Spinal cord (tissue), 10 donors: ENCODE data around the gene TRIM29. TPM values are rescaled to one million over a fixed set of nuclear protein-coding genes. Genes with fewer than 3 reads are reported as not detected.

ENCODE experiments used
- DNase-seq, 6 donors: peaks; one replicate each; pipeline versions ENCODE4 v3.0.0 to v3.0.0-alpha.2; 2013 to 2015; ENCODE audit warnings: low spot score in 6 of 6, low read depth in 4 of 6
- H3K27ac ChIP-seq: one replicate; pipeline ENCODE4 v1.5.1; 2013; ENCODE audit warnings: low read depth, low read length, control low read depth
- H3K27me3 ChIP-seq: one replicate; pipeline ENCODE4 v1.6.1; 2013; ENCODE audit warnings: low read length; ENCODE audit not compliant: control insufficient read depth, insufficient read depth
- H3K36me3 ChIP-seq: one replicate; pipeline ENCODE4 v1.6.1; 2013; ENCODE audit warnings: low read length; ENCODE audit not compliant: control insufficient read depth, insufficient read depth
- H3K4me1 ChIP-seq: one replicate; pipeline ENCODE4 v1.6.1; 2013; ENCODE audit warnings: low read length; ENCODE audit not compliant: control insufficient read depth, insufficient read depth
- H3K4me3 ChIP-seq: one replicate; pipeline ENCODE4 v1.5.1; 2013; ENCODE audit warnings: low read depth, low read length, control low read depth
- H3K9me3 ChIP-seq: one replicate; pipeline ENCODE4 v1.6.1; 2013; ENCODE audit warnings: low read length; ENCODE audit not compliant: control insufficient read depth, insufficient read depth
- WGBS: methylation state at CpG from one replicate; pipeline ENCODE4 v1.1.5; 2013; ENCODE audit warnings: missing lambda C conversion rate; ENCODE audit not compliant: insufficient coverage; 5-methylcytosine and 5-hydroxymethylcytosine counted together
- polyA plus RNA-seq, 2 donors: library from polyadenylated mRNA; unstranded; fragments of 120-200 nt; gene quantifications; one replicate each; pipeline ENCODE4 v1.2.1, GENCODE V29; 2013; ENCODE audit not compliant: insufficient read length in 2 of 2
- total RNA-seq, 2 donors: library from RNA; depleted of rRNA in 1 of 2; stranded (reverse); fragments of 120-200 nt in 1 of 2; fragments of >200 nt in 1 of 2; gene quantifications; one replicate each; pipeline versions ENCODE4 v1.2.3 to v1.2.4, GENCODE V29; 2013 to 2014
- donor health status: healthy.

The TRIM29 gene
- total and polyA plus RNA-seq, 4 donors: 0.94 to 1.9 (median 1.5) TPM

- Histone ChIP-seq H3K27me3 (peaks cover 22% of the 10 kb centered on the region), H3K27ac (no peak overlapping the region), H3K4me1 (peaks cover 32% of the 10 kb centered on the region), H3K4me3 (no peak overlapping the region), H3K9me3 (no peaks in the 10 kb centered on the region), H3K36me3 (no peaks in the 10 kb centered on the region)
- WGBS: 28% methylated on average over 18 of the region's 24 CpGs
- peak in 3 of 6 donors; percentile 35 to 90 (median 83) for DNase-seq
These were observed 34.4 kb upstream of the TRIM29 start for GRCh38 chr11:120172054-120172911.

- Histone ChIP-seq H3K4me1 (peaks cover 32% of the 10 kb centered on the region), H3K36me3 (no peaks in the 10 kb centered on the region), H3K27me3 (peaks cover 22% of the 10 kb centered on the region), H3K4me3 (no peak overlapping the region), H3K9me3 (no peaks in the 10 kb centered on the region), H3K27ac (no peak overlapping the region)
- no peak for DNase-seq
- WGBS: 93% methylated on average over 11 of the region's 12 CpGs
These were observed 32.9 kb upstream of the TRIM29 start for GRCh38 chr11:120170741-120171261.

GRCh38 chr11:120169981-120170698 lies 32.2 kb upstream of the TRIM29 start:
- Histone ChIP-seq H3K4me1 (peaks cover 32% of the 10 kb centered on the region), H3K9me3 (peaks cover 2% of the 10 kb centered on the region), H3K36me3 (no peaks in the 10 kb centered on the region), H3K27me3 (peaks cover 22% of the 10 kb centered on the region), H3K4me3 (no peak overlapping the region), H3K27ac (no peak overlapping the region)
- DNase-seq: no peak
- 52% methylated on average over 24 of the region's 27 CpGs for WGBS

- Histone ChIP-seq H3K36me3 (no peaks in the 10 kb centered on the region), H3K9me3 (peaks cover 2% of the 10 kb centered on the region), H3K4me1 (peaks cover 32% of the 10 kb centered on the region), H3K27ac (peak overlapping the region; percentile 55), H3K27me3 (peaks cover 22% of the 10 kb centered on the region), H3K4me3 (peak overlapping the region; percentile 40)
- peak in 4 of 6 donors; percentile 32 to 88 (median 58) for DNase-seq
- WGBS: under 1% methylated on average over 71 of the region's 71 CpGs
These were observed 31.2 kb upstream of the TRIM29 start for GRCh38 chr11:120168960-120169681.

- Histone ChIP-seq H3K4me3 (peak overlapping the region; percentile 40), H3K27ac (no peak overlapping the region), H3K27me3 (peaks cover 22% of the 10 kb centered on the region), H3K36me3 (no peaks in the 10 kb centered on the region), H3K4me1 (peaks cover 30% of the 10 kb centered on the region), H3K9me3 (peaks cover 2% of the 10 kb centered on the region)
- 43% methylated on average over 34 of the region's 35 CpGs for WGBS
- no peak for DNase-seq
These were observed 30.4 kb upstream of the TRIM29 start for GRCh38 chr11:120168108-120168959.

GRCh38 chr11:120167659-120168058 lies 29.7 kb upstream of the TRIM29 start:
- peaks cover 23% of the 10 kb centered on the region for H3K4me1 ChIP-seq
- peaks cover 22% of the 10 kb centered on the region for H3K27me3 ChIP-seq
- peaks cover 2% of the 10 kb centered on the region for H3K9me3 ChIP-seq
- WGBS: 77% methylated on average over 11 of the region's 11 CpGs
- no peak for DNase-seq
- H3K4me3 ChIP-seq: no peak overlapping the region
- no peak overlapping the region for H3K27ac ChIP-seq
- no peaks in the 10 kb centered on the region for H3K36me3 ChIP-seq

GRCh38 chr11:120160436-120160835 lies 22.5 kb upstream of the TRIM29 start:
- H3K4me3 ChIP-seq: no peak overlapping the region
- peaks cover 2% of the 10 kb centered on the region for H3K27me3 ChIP-seq
- DNase-seq: no peak
- no peaks in the 10 kb centered on the region for H3K4me1 ChIP-seq
- H3K27ac ChIP-seq: no peak overlapping the region
- peaks cover 3% of the 10 kb centered on the region for H3K9me3 ChIP-seq
- no CpG with 5 or more reads among the region's 1 CpG for WGBS
- H3K36me3 ChIP-seq: no peaks in the 10 kb centered on the region

- no peaks in the 10 kb centered on the region for H3K27me3 ChIP-seq
These were observed 15.3 kb upstream of the TRIM29 start for GRCh38 chr11:120153221-120153620.

More at GRCh38 chr11:120153221-120153620, 15.3 kb upstream of the TRIM29 start:
- Histone ChIP-seq H3K4me3 (no peak overlapping the region), H3K27ac (no peak overlapping the region), H3K4me1 (no peaks in the 10 kb centered on the region), H3K9me3 (no peaks in the 10 kb centered on the region), H3K36me3 (no peaks in the 10 kb centered on the region)
- WGBS: 100% methylated on average over 1 of the region's 2 CpGs
- no peak for DNase-seq
